GM19035 (cell line): ENCODE results near the gene MYCT1.

Experiments used
- ATAC-seq: cut with Tn5 transposase; IDR thresholded peaks from one replicate; pipeline ENCODE4 v1.9.1; 2021; ENCODE audit not compliant: unreplicated experiment

MYCT1 gene

GRCh38 chr6:152721956-152722355, 24.3 kb downstream of the MYCT1 start:
- no peak for ATAC-seq

GRCh38 chr6:152723398-152723797, 25.7 kb downstream of the MYCT1 start:
- no peak for ATAC-seq

- ATAC-seq = no peak
These were observed 28.6 kb downstream of the MYCT1 start for GRCh38 chr6:152726313-152726712.

- no peak for ATAC-seq
These were observed 29.8 kb downstream of the MYCT1 start for GRCh38 chr6:152727507-152727906.

- no peak for ATAC-seq
These were observed 36.9 kb downstream of the MYCT1 start for GRCh38 chr6:152734630-152735029.

- ATAC-seq = no peak
These were observed 39.1 kb downstream of the MYCT1 start for GRCh38 chr6:152736687-152737273.

GRCh38 chr6:152745509-152746171, 47.9 kb downstream of the MYCT1 start:
- ATAC-seq = no peak

- no peak for ATAC-seq
These were observed 48.5 kb downstream of the MYCT1 start for GRCh38 chr6:152746172-152746553.

GRCh38 chr6:152748843-152749242, 51.1 kb downstream of the MYCT1 start:
- ATAC-seq = no peak

GRCh38 chr6:152749336-152749735, 51.6 kb downstream of the MYCT1 start:
- no peak for ATAC-seq

GRCh38 chr6:152750694-152751093, 53.0 kb downstream of the MYCT1 start, which contains the start of gene VIP:
Gene VIP (plus strand): TSS chr6:152750797. CDS start chr6:152752178, 1,381 bp downstream.
- no peak for ATAC-seq

GRCh38 chr6:152765331-152765730, 67.6 kb downstream of the MYCT1 start:
- no peak for ATAC-seq

GRCh38 chr6:152769159-152769558, 71.5 kb downstream of the MYCT1 start:
- ATAC-seq = no peak

- no peak for ATAC-seq
These were observed 72.3 kb downstream of the MYCT1 start for GRCh38 chr6:152769993-152770392.

- no peak for ATAC-seq
These were observed 73.5 kb downstream of the MYCT1 start for GRCh38 chr6:152771061-152771687.
